H1 (cell line): ENCODE measurements around the gene OR2V2. TPM values are rescaled to one million over a fixed set of nuclear protein-coding genes. Genes with fewer than 3 reads are reported as not detected.
A peak's percentile ranks its signal among the peaks of the same experiment; 100 is the strongest.

ENCODE experiments used
- E2F6 ChIP-seq: IDR thresholded peaks from 2 replicates; pipeline ENCODE4 v1.6.1; 2012; ENCODE audit warnings: inconsistent platforms
- EGR1 ChIP-seq: IDR thresholded peaks from 2 replicates; pipeline ENCODE4 v1.6.1; 2011; ENCODE audit warnings: low read depth, low read length, borderline replicate concordance
- TBP ChIP-seq: IDR thresholded peaks from 2 replicates; pipeline ENCODE4 v1.6.1; 2011; ENCODE audit warnings: low read depth, low read length, improper control_type of control experiment
- polyA plus RNA-seq, 7 experiments: library from polyadenylated mRNA; depleted of rRNA in 3 of 7; stranded (reverse) in 5 of 7; unstranded in 2 of 7; fragments of >200 nt in 5 of 7; fragments of 200-250 nt in 2 of 7; gene quantifications; 1 replicate in 5 of 7; 2 replicates in 1 of 7; 4 replicates in 1 of 7; pipeline versions ENCODE4 v1.2.1 to v1.2.3, GENCODE V29; 2011 to 2013; ENCODE audit warnings: missing spikeins in 2 of 7, mixed read lengths in 2 of 7
- total RNA-seq: library from RNA; stranded (reverse); fragmentation: NEBNext Ultra II Directional; extraction: Animal tissue kit (Norgen Biotek cat#: 25700); gene quantifications from 2 replicates; pipeline ENCODE4 v1.2.1, GENCODE V29; 2021
- TF ChIP-seq, protein P1 (sequence below), 3 experiments: IDR thresholded peaks; 1 replicate in 2 of 3; 2 replicates in 1 of 3; pipeline versions ENCODE4 v1.5.1 to v1.6.1; 2011; ENCODE audit warnings: low read length in 3 of 3, mild to moderate bottlenecking in 3 of 3, inconsistent platforms in 2 of 3, low read depth in 1 of 3, moderate library complexity in 1 of 3; ENCODE audit not compliant: insufficient read depth in 1 of 3; ENCODE audit errors: control extremely low read depth in 1 of 3
- TF ChIP-seq, protein P2 (sequence below): IDR thresholded peaks from 2 replicates; pipeline ENCODE4 v1.6.1; 2012; ENCODE audit warnings: inconsistent platforms

OR2V2 gene
- total and polyA plus RNA-seq, 2 of the 8 experiments (the other 6 are each of a cell fraction or from before 2014, with no cell fraction given): not detected

- TF ChIP-seq TBP (no peak), E2F6 (peak; percentile 8; the same call in 1 of the 2 replicates), EGR1 (no peak)
- TF ChIP-seq, protein P1, sequence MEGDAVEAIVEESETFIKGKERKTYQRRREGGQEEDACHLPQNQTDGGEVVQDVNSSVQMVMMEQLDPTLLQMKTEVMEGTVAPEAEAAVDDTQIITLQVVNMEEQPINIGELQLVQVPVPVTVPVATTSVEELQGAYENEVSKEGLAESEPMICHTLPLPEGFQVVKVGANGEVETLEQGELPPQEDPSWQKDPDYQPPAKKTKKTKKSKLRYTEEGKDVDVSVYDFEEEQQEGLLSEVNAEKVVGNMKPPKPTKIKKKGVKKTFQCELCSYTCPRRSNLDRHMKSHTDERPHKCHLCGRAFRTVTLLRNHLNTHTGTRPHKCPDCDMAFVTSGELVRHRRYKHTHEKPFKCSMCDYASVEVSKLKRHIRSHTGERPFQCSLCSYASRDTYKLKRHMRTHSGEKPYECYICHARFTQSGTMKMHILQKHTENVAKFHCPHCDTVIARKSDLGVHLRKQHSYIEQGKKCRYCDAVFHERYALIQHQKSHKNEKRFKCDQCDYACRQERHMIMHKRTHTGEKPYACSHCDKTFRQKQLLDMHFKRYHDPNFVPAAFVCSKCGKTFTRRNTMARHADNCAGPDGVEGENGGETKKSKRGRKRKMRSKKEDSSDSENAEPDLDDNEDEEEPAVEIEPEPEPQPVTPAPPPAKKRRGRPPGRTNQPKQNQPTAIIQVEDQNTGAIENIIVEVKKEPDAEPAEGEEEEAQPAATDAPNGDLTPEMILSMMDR (IDR thresholded peaks at IDR 0.05; ENCODE audit: control extremely low read depth in 1 of 3, insufficient read depth in 1 of 3, low read depth in 1 of 3, low read length in 3 of 3): no peak
- TF ChIP-seq, protein P2, sequence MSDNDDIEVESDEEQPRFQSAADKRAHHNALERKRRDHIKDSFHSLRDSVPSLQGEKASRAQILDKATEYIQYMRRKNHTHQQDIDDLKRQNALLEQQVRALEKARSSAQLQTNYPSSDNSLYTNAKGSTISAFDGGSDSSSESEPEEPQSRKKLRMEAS: peak; percentile 30
These were observed 48.4 kb upstream of the OR2V2 start (continued) for GRCh38 chr5:181098762-181099601.
